Thoracic aorta (tissue), 2 donors: ENCODE measurements around the gene LPAR5. TPM values are rescaled to one million over a fixed set of nuclear protein-coding genes. Genes with fewer than 3 reads are reported as not detected.

Experiments used
- ATAC-seq: fragments of 150-250 bp; one replicate; pipeline ENCODE4 v1.8.0; 2017; ENCODE audit warnings: low read depth; ENCODE audit not compliant: insufficient number of reproducible peaks, low FRiP score
- DNase-seq: peaks from one replicate; pipeline ENCODE4 v3.0.0-alpha.2; 2020; ENCODE audit warnings: low spot score
- H3K27ac ChIP-seq, 2 donors: fragments of 200-600 bp; sonication (generic); 1 replicate in 1 of 2; 2 replicates in 1 of 2; pipeline ENCODE4 v1.5.1; 2016; ENCODE audit warnings: mild to moderate bottlenecking in 2 of 2, moderate library complexity in 2 of 2
- H3K27me3 ChIP-seq: fragments of 200-600 bp; sonication (generic); replicated peaks from 2 replicates; pipeline ENCODE4 v1.6.0; 2016; ENCODE audit warnings: mild to moderate bottlenecking; ENCODE audit not compliant: insufficient read depth
- H3K36me3 ChIP-seq: fragments of 200-600 bp; sonication (generic); one replicate; pipeline ENCODE4 v1.5.1; 2016
- H3K4me1 ChIP-seq, 2 donors: fragments of 200-600 bp; sonication (generic); 1 replicate in 1 of 2; 2 replicates in 1 of 2; pipeline versions ENCODE4 v1.5.1 to v1.6.0; 2016; ENCODE audit warnings: low read depth in 2 of 2, mild to moderate bottlenecking in 1 of 2; ENCODE audit not compliant: control insufficient read depth in 1 of 2
- H3K4me3 ChIP-seq: fragments of 200-600 bp; sonication (generic); 2 replicates; pipeline ENCODE4 v1.5.1; 2016; ENCODE audit warnings: mild to moderate bottlenecking
- H3K9me3 ChIP-seq: fragments of 200-600 bp; sonication (generic); 2 replicates; pipeline ENCODE4 v1.5.1; 2016
- CTCF ChIP-seq: fragments of 200-600 bp; sonication (generic); IDR thresholded peaks from one replicate; pipeline ENCODE4 v1.5.1; 2019; ENCODE audit warnings: antibody characterized with exemption
- total RNA-seq, 2 donors: library from RNA; depleted of rRNA; stranded (reverse); fragments of >200 nt; gene quantifications; one replicate each; pipeline versions ENCODE4 v1.1.0 to v1.2.3, GENCODE V29; 2016

The LPAR5 gene
- total RNA-seq, 2 donors from 2014 or later: 4.8 to 6.8 TPM

- Histone ChIP-seq H3K4me3 (no peak overlapping the region), H3K9me3 (no peaks in the 10 kb centered on the region), H3K4me1 (no peaks in the 10 kb centered on the region), H3K27me3 (no peaks in the 10 kb centered on the region), H3K36me3 (peaks cover 64% of the 10 kb centered on the region), H3K27ac (no peak overlapping the region)
- TF ChIP-seq CTCF: no peak
- ATAC-seq: no peak
- no peak for DNase-seq
Measured at GRCh38 chr12:6653342-6653741, 17.6 kb upstream of the LPAR5 start.

- H3K36me3 ChIP-seq: peaks cover 58% of the 10 kb centered on the region
Measured at GRCh38 chr12:6652391-6652790, 16.6 kb upstream of the LPAR5 start.

DNA sequence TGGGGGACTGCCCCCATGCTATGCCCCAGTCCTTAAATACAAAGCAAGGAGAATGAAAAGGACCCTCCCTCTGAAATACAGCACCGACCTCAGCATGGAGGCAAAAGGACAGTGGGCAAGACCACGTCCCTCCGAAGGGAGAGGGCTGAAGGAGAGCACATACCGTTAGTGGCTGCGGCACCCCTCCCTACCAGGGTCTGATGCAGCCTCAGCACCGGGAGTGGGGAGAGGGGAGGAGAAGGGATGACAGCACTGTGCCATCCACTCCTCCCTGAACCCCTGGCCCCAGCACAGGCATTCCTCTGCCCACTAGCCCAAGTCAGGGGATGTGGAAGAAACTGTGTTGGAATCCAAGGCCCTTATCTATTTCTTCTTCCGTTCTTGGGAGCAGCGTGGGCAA is 15.1 kb upstream of the LPAR5 start:
- no peak for TF ChIP-seq CTCF
- H3K4me1 ChIP-seq: peaks cover 0 to 7% of the 10 kb centered on the region in 2 donors
- ATAC-seq: no peak
- H3K27ac ChIP-seq: no peak overlapping the region
- peaks cover 53% of the 10 kb centered on the region for H3K36me3 ChIP-seq
- DNase-seq: no peak
- H3K27me3 ChIP-seq: no peaks in the 10 kb centered on the region
- H3K9me3 ChIP-seq: no peaks in the 10 kb centered on the region
- H3K4me3 ChIP-seq: no peak overlapping the region

More at GRCh38 chr12:6652391-6652790, 16.6 kb upstream of the LPAR5 start:
- TF ChIP-seq CTCF: no peak
- H3K4me1 ChIP-seq: no peaks in the 10 kb centered on the region
- no peak overlapping the region for H3K27ac ChIP-seq
- ATAC-seq: no peak
- no peak for DNase-seq
- no peaks in the 10 kb centered on the region for H3K9me3 ChIP-seq
- no peaks in the 10 kb centered on the region for H3K27me3 ChIP-seq
- H3K4me3 ChIP-seq: no peak overlapping the region

DNA sequence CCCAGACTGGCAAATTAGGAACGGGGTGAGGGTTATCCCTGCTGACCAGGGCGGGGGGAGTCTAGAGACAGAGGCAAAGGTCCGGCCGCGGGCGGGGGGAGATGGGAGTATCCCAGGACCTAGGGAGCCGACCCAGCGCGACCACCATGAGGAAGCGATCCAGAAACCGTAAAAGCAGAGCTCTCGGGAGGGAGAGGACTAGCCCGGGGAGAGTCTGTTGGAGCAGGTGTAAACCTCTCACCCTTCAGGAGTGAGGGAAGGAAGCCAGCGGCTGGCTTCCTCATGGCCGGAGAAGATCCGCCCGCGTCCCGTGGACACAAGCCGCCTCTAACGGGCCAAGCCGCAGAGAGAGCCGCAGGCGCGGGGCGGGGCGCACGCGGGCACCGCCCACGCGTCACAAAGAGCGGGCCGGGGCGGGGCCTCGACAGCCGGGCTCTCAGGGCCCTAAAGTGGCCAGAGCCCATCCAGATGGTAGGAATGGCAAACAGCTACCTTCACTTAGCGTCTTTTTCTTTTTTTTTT is 11.4 kb upstream of the LPAR5 start, which contains the start of gene ACRBP:
ACRBP (minus strand) TSS at position 350 of the 522 bp plus-strand sequence; CDS start at position 284, 66 bp downstream.
- Histone ChIP-seq H3K27ac (peak within 1 kb of the TSS in 1 of 2 donors; percentile 24), H3K4me1 (peaks cover 0 to 7% of the 10 kb centered on the region in 2 donors), H3K36me3 (peaks cover 27% of the 10 kb centered on the region), H3K9me3 (no peaks in the 10 kb centered on the region), H3K27me3 (no peaks in the 10 kb centered on the region), H3K4me3 (peak within 1 kb of the TSS; percentile 74)
- DNase-seq: no peak
- TF ChIP-seq CTCF: no peak
- peak; percentile 53 for ATAC-seq

GRCh38 chr12:6646276-6647082 is 10.7 kb upstream of the LPAR5 start:
- ATAC-seq (no peak), DNase-seq (no peak)
- TF ChIP-seq CTCF: no peak
- H3K4me3 ChIP-seq: peak overlapping the region; percentile 74
- H3K9me3 ChIP-seq: no peaks in the 10 kb centered on the region
- H3K27me3 ChIP-seq: no peaks in the 10 kb centered on the region
- H3K4me1 ChIP-seq: peaks cover 0 to 7% of the 10 kb centered on the region in 2 donors
- peak overlapping the region in 1 of 2 donors; percentile 24 for H3K27ac ChIP-seq
- H3K36me3 ChIP-seq: peaks cover 20% of the 10 kb centered on the region
